Tibial artery (tissue), 4 donors: ENCODE results near the gene TMEM259.

ENCODE experiments used
- DNase-seq, 2 donors: peaks; one replicate each; pipeline ENCODE4 v3.0.0-alpha.2; 2019
- H3K27ac ChIP-seq, 2 donors: fragments of 200-600 bp; sonication (generic) in 1 of 2; 1 replicate in 1 of 2; 2 replicates in 1 of 2; pipeline ENCODE4 v1.5.1; 2018 to 2019; ENCODE audit warnings: mild to moderate bottlenecking in 1 of 2
- H3K27me3 ChIP-seq, 2 donors: fragments of 200-600 bp; sonication (generic) in 1 of 2; one replicate each; pipeline versions ENCODE4 v1.5.1 to v1.6.0; 2016 to 2019
- H3K36me3 ChIP-seq, 3 donors: fragments of 200-600 bp; sonication (generic) in 2 of 3; one replicate each; pipeline ENCODE4 v1.5.1; 2016 to 2019; ENCODE audit warnings: mild to moderate bottlenecking in 2 of 3
- H3K4me1 ChIP-seq, 4 donors: fragments of 200-600 bp; sonication (generic) in 2 of 4; 1 replicate in 3 of 4; 2 replicates in 1 of 4; pipeline ENCODE4 v1.5.1; 2016 to 2019
- H3K4me3 ChIP-seq, 2 donors: fragments of 200-600 bp; sonication (generic) in 1 of 2; 1 replicate in 1 of 2; 2 replicates in 1 of 2; pipeline ENCODE4 v1.5.1; 2018 to 2019; ENCODE audit warnings: mild to moderate bottlenecking in 2 of 2
- H3K9me3 ChIP-seq, 3 donors: fragments of 200-600 bp; sonication (generic) in 1 of 3; one replicate each; pipeline ENCODE4 v1.5.1; 2016 to 2019
- intact Hi-C: fragments of 100-400 bp; cut with DNase I; formaldehyde crosslinking; loops from one replicate; pipeline ENCODE4 v1.15.0; 2023; ENCODE audit warnings: low total_unique reads
- TF ChIP-seq, protein P1 (sequence below), 2 experiments: fragments of 200-600 bp in 1 of 2; fragments of 450-650 bp in 1 of 2; IDR thresholded peaks; one replicate each; pipeline ENCODE4 v1.5.1; 2017 to 2019; ENCODE audit warnings: antibody characterized with exemption in 2 of 2, mild to moderate bottlenecking in 1 of 2, moderate library complexity in 1 of 2

TMEM259 gene

DNA sequence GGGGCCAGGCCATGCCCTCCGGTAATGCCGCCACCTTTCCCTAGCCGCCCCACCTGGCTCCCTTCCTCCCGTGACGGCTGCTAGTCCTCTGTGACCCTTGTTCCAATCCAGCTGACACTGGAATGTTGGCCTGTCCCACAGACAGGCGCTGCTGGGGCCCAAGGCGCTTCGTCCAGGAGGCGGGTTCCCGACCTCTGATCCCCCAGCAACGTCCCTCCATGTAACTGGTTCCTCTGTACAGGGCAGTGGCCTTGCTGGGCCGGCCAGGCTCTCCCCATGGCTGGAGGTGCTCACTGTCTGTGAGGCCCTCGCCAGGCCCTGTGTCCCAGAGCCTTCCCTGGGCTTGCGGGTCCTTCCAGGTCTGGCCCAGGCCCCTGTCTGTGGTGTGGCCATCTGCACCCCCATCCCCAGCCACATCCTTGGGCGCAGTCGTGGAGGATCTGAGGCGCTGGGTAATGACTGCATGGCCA, 27.5 kb downstream of the TMEM259 start:
- Histone ChIP-seq H3K27me3 (peaks cover 0 to 61% of the 10 kb centered on the region in 2 donors), H3K4me3 (no peak overlapping the region), H3K27ac (no peak overlapping the region), H3K36me3 (peaks cover 42 to 64% (median 52%) of the 10 kb centered on the region in 3 donors), H3K9me3 (no peaks in the 10 kb centered on the region), H3K4me1 (peaks cover 0 to 12% (median 6%) of the 10 kb centered on the region in 4 donors)
- intact Hi-C loops, result no loop called here
- TF ChIP-seq, protein P1, sequence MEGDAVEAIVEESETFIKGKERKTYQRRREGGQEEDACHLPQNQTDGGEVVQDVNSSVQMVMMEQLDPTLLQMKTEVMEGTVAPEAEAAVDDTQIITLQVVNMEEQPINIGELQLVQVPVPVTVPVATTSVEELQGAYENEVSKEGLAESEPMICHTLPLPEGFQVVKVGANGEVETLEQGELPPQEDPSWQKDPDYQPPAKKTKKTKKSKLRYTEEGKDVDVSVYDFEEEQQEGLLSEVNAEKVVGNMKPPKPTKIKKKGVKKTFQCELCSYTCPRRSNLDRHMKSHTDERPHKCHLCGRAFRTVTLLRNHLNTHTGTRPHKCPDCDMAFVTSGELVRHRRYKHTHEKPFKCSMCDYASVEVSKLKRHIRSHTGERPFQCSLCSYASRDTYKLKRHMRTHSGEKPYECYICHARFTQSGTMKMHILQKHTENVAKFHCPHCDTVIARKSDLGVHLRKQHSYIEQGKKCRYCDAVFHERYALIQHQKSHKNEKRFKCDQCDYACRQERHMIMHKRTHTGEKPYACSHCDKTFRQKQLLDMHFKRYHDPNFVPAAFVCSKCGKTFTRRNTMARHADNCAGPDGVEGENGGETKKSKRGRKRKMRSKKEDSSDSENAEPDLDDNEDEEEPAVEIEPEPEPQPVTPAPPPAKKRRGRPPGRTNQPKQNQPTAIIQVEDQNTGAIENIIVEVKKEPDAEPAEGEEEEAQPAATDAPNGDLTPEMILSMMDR (IDR thresholded peaks at IDR 0.05), result no peak
- no peak for DNase-seq

DNA sequence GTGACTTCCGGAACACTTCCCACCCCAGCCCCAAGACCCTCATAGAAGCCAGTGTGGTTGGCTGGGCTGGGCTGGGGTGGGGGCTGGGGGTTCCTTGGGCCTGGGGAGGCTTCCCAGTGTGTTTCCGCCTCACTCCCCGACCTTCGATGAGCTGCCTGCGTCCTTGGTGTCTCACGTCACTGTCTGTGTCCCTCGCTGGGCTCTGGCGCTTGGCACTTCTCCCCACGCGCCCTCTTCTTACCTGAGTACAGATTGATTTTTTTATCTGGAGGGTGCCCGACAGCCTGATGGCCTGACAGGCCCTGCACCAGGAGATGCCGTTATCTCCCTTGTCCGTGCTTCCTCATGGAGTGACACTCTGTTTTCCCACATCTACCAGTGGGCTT, 28.3 kb downstream of the TMEM259 start:
- DNase-seq, result no peak
- Histone ChIP-seq H3K36me3 (peaks cover 42 to 69% (median 57%) of the 10 kb centered on the region in 3 donors), H3K4me3 (no peak overlapping the region), H3K27ac (no peak overlapping the region), H3K27me3 (peaks cover 0 to 55% of the 10 kb centered on the region in 2 donors), H3K4me1 (peaks cover 0 to 12% (median 6%) of the 10 kb centered on the region in 4 donors), H3K9me3 (no peaks in the 10 kb centered on the region)
- TF ChIP-seq, protein P1 (IDR thresholded peaks at IDR 0.05), result no peak
- intact Hi-C loops, result no loop called here

DNA sequence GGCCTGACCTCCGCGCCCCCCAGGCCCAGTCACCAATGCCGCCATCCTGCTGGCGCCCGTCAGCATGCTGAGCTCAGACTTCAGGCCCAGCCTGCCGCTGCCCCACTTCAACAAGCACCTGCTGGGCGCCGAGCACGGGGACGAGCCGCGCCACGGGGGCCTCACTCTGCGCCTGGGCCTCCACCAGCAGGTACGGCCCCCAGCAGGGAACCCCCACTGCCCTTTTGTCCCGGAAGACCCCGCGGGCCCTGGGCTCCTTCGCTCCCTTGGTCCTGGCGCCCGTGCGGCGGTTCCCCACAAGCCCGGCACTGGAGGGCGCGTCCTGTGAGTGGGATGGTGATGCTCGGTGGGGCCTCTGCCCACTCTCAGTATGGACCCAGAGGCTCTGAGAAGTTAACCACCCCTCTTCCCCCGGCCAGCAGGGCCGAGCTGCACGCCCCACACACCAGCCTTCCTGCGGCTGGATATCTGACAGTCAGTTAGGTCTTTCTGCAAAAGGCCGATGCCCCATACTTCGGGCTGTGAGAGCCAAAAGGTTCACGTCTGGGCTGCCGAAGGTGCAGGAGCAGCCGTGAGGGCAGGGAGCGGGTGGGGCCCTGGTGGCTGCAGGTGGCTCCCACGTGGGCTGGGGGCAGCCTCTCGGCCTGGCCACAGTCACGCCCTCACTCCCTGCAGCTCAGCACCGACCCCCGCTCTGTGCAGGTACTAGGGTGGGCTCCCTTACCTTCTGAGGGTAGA, 28.8 kb downstream of the TMEM259 start:
- H3K27ac ChIP-seq, result no peak overlapping the region
- intact Hi-C loops, result no loop called here
- TF ChIP-seq, protein P1 (IDR thresholded peaks at IDR 0.05), result no peak
- peaks cover 0 to 49% of the 10 kb centered on the region in 2 donors for H3K27me3 ChIP-seq
- H3K9me3 ChIP-seq, result no peaks in the 10 kb centered on the region
- H3K4me1 ChIP-seq, result peaks cover 0 to 12% (median 6%) of the 10 kb centered on the region in 4 donors
- H3K4me3 ChIP-seq, result no peak overlapping the region
- H3K36me3 ChIP-seq, result peaks cover 42 to 75% (median 59%) of the 10 kb centered on the region in 3 donors
- no peak for DNase-seq

DNA sequence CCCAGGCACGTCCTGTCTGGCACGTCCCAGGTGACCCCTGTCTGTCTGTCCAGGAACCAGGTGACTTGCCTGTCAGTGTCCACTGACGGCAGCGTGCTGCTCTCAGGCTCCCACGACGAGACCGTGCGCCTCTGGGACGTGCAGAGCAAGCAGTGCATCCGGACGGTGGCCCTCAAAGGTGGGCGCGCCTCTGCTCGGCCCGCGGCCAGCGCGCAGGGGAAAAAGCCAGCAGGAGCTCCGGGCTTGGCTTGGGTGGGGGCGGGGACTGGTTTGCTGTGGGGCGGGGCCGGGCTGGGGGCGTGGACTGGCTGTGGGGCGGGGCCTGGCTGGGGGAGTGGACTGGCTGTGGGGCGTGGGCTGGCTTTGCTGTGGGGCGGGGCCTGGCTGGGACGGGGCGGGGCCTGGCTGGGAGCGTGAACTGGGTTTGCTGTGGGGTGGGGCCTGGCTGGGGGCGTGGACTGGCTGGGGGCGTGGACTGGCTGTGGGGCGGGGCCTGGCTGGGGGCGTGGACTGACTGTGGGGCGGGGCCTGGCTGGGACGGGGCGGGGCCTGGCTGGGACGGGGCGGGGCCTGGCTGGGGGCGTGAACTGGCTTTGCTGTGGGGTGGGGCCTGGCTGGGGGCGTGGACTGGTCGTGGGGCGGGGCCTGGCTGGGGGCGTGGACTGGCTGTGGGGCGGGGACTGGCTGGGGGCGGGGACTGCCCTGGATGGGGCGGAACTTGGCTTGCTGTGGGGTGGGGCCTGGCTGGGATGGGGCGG, 29.6 kb downstream of the TMEM259 start:
- intact Hi-C loops, result no loop called here
- Histone ChIP-seq H3K9me3 (no peaks in the 10 kb centered on the region), H3K4me1 (peaks cover 0 to 9% (median 3%) of the 10 kb centered on the region in 4 donors), H3K4me3 (no peak overlapping the region), H3K27ac (no peak overlapping the region), H3K27me3 (peaks cover 0 to 42% of the 10 kb centered on the region in 2 donors), H3K36me3 (peaks cover 42 to 82% (median 67%) of the 10 kb centered on the region in 3 donors)
- DNase-seq, result no peak
- TF ChIP-seq, protein P1 (IDR thresholded peaks at IDR 0.05), result no peak

DNA sequence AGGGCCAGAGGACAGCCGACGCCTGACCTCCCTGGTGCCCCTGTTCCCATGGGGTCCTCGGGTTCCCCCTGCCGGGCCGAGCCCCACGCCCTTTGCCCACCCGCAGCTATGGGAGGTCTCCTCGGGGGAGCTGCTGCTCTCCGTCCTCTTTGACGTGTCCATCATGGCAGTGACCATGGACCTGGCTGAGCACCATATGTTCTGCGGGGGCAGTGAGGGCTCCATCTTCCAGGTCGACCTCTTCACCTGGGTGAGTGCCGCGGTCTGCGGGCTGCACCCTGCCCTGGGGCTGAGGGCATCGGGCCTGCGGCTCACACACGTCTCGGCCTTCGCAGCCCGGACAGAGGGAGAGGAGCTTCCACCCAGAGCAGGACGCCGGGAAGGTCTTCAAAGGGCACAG, 30.2 kb downstream of the TMEM259 start:
- Histone ChIP-seq H3K4me3 (no peak overlapping the region), H3K27me3 (peaks cover 0 to 36% of the 10 kb centered on the region in 2 donors), H3K4me1 (peaks cover 0 to 3% (median 1%) of the 10 kb centered on the region in 4 donors), H3K9me3 (no peaks in the 10 kb centered on the region), H3K27ac (no peak overlapping the region), H3K36me3 (peaks cover 42 to 88% (median 72%) of the 10 kb centered on the region in 3 donors)
- intact Hi-C loops, result no loop called here
- no peak for DNase-seq
- TF ChIP-seq, protein P1 (IDR thresholded peaks at IDR 0.05), result no peak
